K562 (cell line): ENCODE results near the gene HS3ST1.

Experiments
- BHLHE40 ChIP-seq: IDR thresholded peaks from 2 replicates; pipeline ENCODE4 v1.6.1; 2011; ENCODE audit warnings: low read length, improper control_type of control experiment
- ELK3 ChIP-seq: fragments of 450-650 bp; formaldehyde crosslinking; IDR thresholded peaks from 2 replicates; pipeline ENCODE4 v1.4.0; 2020; ENCODE audit warnings: mild to moderate bottlenecking
- MXI1 ChIP-seq: IDR thresholded peaks from 2 replicates; pipeline ENCODE4 v1.6.1; 2011; ENCODE audit warnings: low read depth, mild to moderate bottlenecking, improper control_type of control experiment, low read length
- POLR2AphosphoS5 ChIP-seq: IDR thresholded peaks from 2 replicates; pipeline ENCODE4 v1.6.1; 2011; ENCODE audit warnings: mild to moderate bottlenecking, low read depth, low read length, moderate library complexity; ENCODE audit not compliant: control insufficient read depth, insufficient read depth
- RHOXF2B ChIP-seq: fragments of 250-450 bp; sonication (Bioruptor Pico); conservative IDR thresholded peaks from 2 replicates; pipeline ENCODE4 v1.5.1; 2021
- SPI1 ChIP-seq: IDR thresholded peaks from 2 replicates; pipeline ENCODE4 v1.6.1; 2011; ENCODE audit warnings: low read depth, low read length, control low read depth, borderline replicate concordance
- TEAD4 ChIP-seq, 2 experiments: sonication (generic) in 1 of 2; formaldehyde crosslinking in 1 of 2; IDR thresholded peaks; 2 replicates each; pipeline versions ENCODE4 v1.6.1 to v1.8.0; 2012 to 2022; ENCODE audit warnings: borderline replicate concordance in 1 of 2, inconsistent platforms in 1 of 2, low read length in 1 of 2, mild to moderate bottlenecking in 1 of 2, missing genetic modification reagents in 1 of 2
- ZNF354B ChIP-seq: fragments of 250-450 bp; sonication (Bioruptor Pico); IDR thresholded peaks from 2 replicates; pipeline ENCODE4 v1.4.0; 2020
- ZNF41 ChIP-seq: fragments of 250-450 bp; sonication (Bioruptor Pico); conservative IDR thresholded peaks from 2 replicates; pipeline ENCODE4 v1.4.0; 2020; ENCODE audit warnings: mild to moderate bottlenecking
- TF ChIP-seq, protein P1 (sequence below): fragments of 150-350 bp; IDR thresholded peaks from 2 replicates; pipeline ENCODE4 v1.6.1; 2014; ENCODE audit warnings: low read depth, mild to moderate bottlenecking, low read length, borderline replicate concordance
- TF ChIP-seq, protein P2 (sequence below), 3 experiments: IDR thresholded peaks in 2 of 3; conservative IDR thresholded peaks in 1 of 3; 2 replicates each; pipeline ENCODE4 v1.5.1; 2011 to 2012; ENCODE audit warnings: low read length in 3 of 3, mild to moderate bottlenecking in 3 of 3, control low read depth in 2 of 3, improper control_type of control experiment in 1 of 3, inconsistent platforms in 1 of 3, low read depth in 1 of 3, mixed read lengths in 1 of 3, moderate library complexity in 1 of 3; ENCODE audit not compliant: insufficient read depth in 2 of 3
- TF ChIP-seq, protein P3 (sequence below): sonication (generic); formaldehyde crosslinking; IDR thresholded peaks from 2 replicates; pipeline ENCODE4 v1.8.0; 2023; ENCODE audit warnings: mild to moderate bottlenecking, missing genetic modification reagents

DNA sequence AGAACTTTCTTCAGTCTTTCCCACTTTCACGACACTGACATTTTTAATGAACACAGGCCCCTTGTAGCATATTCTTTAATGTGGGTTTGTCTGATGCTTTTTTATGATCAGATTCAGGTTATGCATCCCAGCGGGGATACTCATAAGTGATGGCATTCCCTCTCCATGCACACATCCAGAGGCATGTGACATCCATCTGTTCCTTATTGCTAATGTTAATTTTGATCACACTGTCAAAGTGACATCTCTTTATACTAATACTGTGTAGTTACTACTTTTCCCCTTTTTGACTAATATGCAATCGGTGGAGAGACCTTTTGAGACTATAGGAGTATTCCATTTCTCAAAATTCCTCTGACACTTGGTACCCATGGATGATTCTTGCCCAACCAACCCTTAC is 43.8 kb upstream of the HS3ST1 start:
- no peak for TF ChIP-seq MXI1
- TF ChIP-seq POLR2AphosphoS5 = no peak
- TF ChIP-seq TEAD4 (IDR thresholded peaks at IDR 0.05; ENCODE audit: low read length) = no peak
- TF ChIP-seq TEAD4 (CRISPR knock-in tag; IDR thresholded peaks at IDR 0.05; ENCODE audit: borderline replicate concordance) = no peak
- TF ChIP-seq BHLHE40 = no peak
- TF ChIP-seq SPI1 = no peak
- TF ChIP-seq, protein P1, sequence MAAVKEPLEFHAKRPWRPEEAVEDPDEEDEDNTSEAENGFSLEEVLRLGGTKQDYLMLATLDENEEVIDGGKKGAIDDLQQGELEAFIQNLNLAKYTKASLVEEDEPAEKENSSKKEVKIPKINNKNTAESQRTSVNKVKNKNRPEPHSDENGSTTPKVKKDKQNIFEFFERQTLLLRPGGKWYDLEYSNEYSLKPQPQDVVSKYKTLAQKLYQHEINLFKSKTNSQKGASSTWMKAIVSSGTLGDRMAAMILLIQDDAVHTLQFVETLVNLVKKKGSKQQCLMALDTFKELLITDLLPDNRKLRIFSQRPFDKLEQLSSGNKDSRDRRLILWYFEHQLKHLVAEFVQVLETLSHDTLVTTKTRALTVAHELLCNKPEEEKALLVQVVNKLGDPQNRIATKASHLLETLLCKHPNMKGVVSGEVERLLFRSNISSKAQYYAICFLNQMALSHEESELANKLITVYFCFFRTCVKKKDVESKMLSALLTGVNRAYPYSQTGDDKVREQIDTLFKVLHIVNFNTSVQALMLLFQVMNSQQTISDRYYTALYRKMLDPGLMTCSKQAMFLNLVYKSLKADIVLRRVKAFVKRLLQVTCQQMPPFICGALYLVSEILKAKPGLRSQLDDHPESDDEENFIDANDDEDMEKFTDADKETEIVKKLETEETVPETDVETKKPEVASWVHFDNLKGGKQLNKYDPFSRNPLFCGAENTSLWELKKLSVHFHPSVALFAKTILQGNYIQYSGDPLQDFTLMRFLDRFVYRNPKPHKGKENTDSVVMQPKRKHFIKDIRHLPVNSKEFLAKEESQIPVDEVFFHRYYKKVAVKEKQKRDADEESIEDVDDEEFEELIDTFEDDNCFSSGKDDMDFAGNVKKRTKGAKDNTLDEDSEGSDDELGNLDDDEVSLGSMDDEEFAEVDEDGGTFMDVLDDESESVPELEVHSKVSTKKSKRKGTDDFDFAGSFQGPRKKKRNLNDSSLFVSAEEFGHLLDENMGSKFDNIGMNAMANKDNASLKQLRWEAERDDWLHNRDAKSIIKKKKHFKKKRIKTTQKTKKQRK = no peak
- no peak for TF ChIP-seq ZNF41 (CRISPR knock-in tag)
- TF ChIP-seq, protein P2, sequence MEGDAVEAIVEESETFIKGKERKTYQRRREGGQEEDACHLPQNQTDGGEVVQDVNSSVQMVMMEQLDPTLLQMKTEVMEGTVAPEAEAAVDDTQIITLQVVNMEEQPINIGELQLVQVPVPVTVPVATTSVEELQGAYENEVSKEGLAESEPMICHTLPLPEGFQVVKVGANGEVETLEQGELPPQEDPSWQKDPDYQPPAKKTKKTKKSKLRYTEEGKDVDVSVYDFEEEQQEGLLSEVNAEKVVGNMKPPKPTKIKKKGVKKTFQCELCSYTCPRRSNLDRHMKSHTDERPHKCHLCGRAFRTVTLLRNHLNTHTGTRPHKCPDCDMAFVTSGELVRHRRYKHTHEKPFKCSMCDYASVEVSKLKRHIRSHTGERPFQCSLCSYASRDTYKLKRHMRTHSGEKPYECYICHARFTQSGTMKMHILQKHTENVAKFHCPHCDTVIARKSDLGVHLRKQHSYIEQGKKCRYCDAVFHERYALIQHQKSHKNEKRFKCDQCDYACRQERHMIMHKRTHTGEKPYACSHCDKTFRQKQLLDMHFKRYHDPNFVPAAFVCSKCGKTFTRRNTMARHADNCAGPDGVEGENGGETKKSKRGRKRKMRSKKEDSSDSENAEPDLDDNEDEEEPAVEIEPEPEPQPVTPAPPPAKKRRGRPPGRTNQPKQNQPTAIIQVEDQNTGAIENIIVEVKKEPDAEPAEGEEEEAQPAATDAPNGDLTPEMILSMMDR (IDR thresholded peaks at IDR 0.05 in 2 of 3, conservative IDR thresholded peaks at IDR 0.05 in 1 of 3; ENCODE audit: insufficient read depth in 2 of 3, low read depth in 1 of 3, low read length in 3 of 3) = no peak
- no peak for TF ChIP-seq ELK3 (CRISPR knock-in tag)
- TF ChIP-seq RHOXF2B (CRISPR knock-in tag) = no peak
- TF ChIP-seq, protein P3, sequence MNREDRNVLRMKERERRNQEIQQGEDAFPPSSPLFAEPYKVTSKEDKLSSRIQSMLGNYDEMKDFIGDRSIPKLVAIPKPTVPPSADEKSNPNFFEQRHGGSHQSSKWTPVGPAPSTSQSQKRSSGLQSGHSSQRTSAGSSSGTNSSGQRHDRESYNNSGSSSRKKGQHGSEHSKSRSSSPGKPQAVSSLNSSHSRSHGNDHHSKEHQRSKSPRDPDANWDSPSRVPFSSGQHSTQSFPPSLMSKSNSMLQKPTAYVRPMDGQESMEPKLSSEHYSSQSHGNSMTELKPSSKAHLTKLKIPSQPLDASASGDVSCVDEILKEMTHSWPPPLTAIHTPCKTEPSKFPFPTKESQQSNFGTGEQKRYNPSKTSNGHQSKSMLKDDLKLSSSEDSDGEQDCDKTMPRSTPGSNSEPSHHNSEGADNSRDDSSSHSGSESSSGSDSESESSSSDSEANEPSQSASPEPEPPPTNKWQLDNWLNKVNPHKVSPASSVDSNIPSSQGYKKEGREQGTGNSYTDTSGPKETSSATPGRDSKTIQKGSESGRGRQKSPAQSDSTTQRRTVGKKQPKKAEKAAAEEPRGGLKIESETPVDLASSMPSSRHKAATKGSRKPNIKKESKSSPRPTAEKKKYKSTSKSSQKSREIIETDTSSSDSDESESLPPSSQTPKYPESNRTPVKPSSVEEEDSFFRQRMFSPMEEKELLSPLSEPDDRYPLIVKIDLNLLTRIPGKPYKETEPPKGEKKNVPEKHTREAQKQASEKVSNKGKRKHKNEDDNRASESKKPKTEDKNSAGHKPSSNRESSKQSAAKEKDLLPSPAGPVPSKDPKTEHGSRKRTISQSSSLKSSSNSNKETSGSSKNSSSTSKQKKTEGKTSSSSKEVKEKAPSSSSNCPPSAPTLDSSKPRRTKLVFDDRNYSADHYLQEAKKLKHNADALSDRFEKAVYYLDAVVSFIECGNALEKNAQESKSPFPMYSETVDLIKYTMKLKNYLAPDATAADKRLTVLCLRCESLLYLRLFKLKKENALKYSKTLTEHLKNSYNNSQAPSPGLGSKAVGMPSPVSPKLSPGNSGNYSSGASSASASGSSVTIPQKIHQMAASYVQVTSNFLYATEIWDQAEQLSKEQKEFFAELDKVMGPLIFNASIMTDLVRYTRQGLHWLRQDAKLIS (CRISPR knock-in tag) = no peak
- no peak for TF ChIP-seq ZNF354B (CRISPR knock-in tag)
